Activated T-cell treated with anti-CD3 and anti-CD28 coated beads, Interleukin-2, amount 50 U/mL, for 48 hours (primary cell): Measurements from ENCODE around the gene MNDA.
A peak's percentile ranks its signal among the peaks of the same experiment; 100 is the strongest.

Source experiments
- DNase-seq, 2 experiments: peaks; one replicate each; pipeline ENCODE4 v3.0.0-alpha.2; 2020

MNDA gene

GRCh38 chr1:158830904-158831507, at the start of gene MNDA:
MNDA (plus strand) TSS chr1:158831351; CDS start chr1:158842154, 10,803 bp downstream.
- DNase-seq: no peak

GRCh38 chr1:158793604-158794003, 37.5 kb upstream of the MNDA start:
- DNase-seq: peak; percentile 41 to 47

GRCh38 chr1:158794247-158794646, 36.9 kb upstream of the MNDA start:
- DNase-seq: no peak

GRCh38 chr1:158798531-158798930, 32.6 kb upstream of the MNDA start:
- DNase-seq: no peak

GRCh38 chr1:158799689-158800088, 31.5 kb upstream of the MNDA start:
- DNase-seq: no peak

- DNase-seq: no peak
These were observed 30.6 kb upstream of the MNDA start for GRCh38 chr1:158800526-158800925.

GRCh38 chr1:158801396-158801795, 29.8 kb upstream of the MNDA start:
- DNase-seq: no peak

GRCh38 chr1:158803678-158804077, 27.5 kb upstream of the MNDA start:
- DNase-seq: no peak

- no peak for DNase-seq
These were observed 24.1 kb upstream of the MNDA start for GRCh38 chr1:158806916-158807536.

- DNase-seq: no peak
These were observed 21.9 kb upstream of the MNDA start for GRCh38 chr1:158809256-158809655.

GRCh38 chr1:158809862-158810261, 21.3 kb upstream of the MNDA start:
- DNase-seq: no peak

GRCh38 chr1:158810311-158810710, 20.8 kb upstream of the MNDA start:
- DNase-seq: no peak

- no peak for DNase-seq
These were observed 18.8 kb upstream of the MNDA start for GRCh38 chr1:158812336-158812735.

GRCh38 chr1:158813164-158813563, 18.0 kb upstream of the MNDA start:
- DNase-seq: no peak

- no peak for DNase-seq
These were observed 16.2 kb upstream of the MNDA start for GRCh38 chr1:158814970-158815369.

GRCh38 chr1:158818560-158818959, 12.6 kb upstream of the MNDA start:
- DNase-seq: no peak

GRCh38 chr1:158818975-158819431, 12.1 kb upstream of the MNDA start:
- no peak for DNase-seq

- no peak for DNase-seq
These were observed 11.4 kb upstream of the MNDA start for GRCh38 chr1:158819461-158820443.

- DNase-seq: no peak
These were observed 9.4 kb upstream of the MNDA start for GRCh38 chr1:158821723-158822122.

GRCh38 chr1:158830074-158830677, 975 bp upstream of the MNDA start:
- DNase-seq: no peak

GRCh38 chr1:158833264-158833663, 2.1 kb downstream of the MNDA start:
- no peak for DNase-seq

- DNase-seq: no peak
These were observed 4.9 kb downstream of the MNDA start for GRCh38 chr1:158836038-158836437.

- DNase-seq: no peak
These were observed 7.5 kb downstream of the MNDA start for GRCh38 chr1:158838660-158839059.
